Osteocyte (in vitro differentiated cells): Measurements from ENCODE around the gene EEF2K. TPM values are rescaled to one million over a fixed set of nuclear protein-coding genes. Genes with fewer than 3 reads are reported as not detected.
A peak's percentile ranks its signal among the peaks of the same experiment; 100 is the strongest.
"Not testable (repeated sequence)": the region's sequence is repeated elsewhere in the genome, so short reads cannot be mapped to it uniquely, and the experiment has no call there.

Experiments
- DNase-seq: peaks from one replicate; pipeline ENCODE4 v3.0.0; 2021; ENCODE audit warnings: mixed read lengths; ENCODE audit not compliant: unreplicated experiment; ENCODE audit errors: extremely low spot score
- H3K27ac Mint-ChIP-seq: one replicate; pipeline ENCODE4 v1.8.0; 2021; ENCODE audit warnings: mild to moderate bottlenecking, mixed read lengths; ENCODE audit not compliant: unreplicated experiment
- H3K27me3 Mint-ChIP-seq: one replicate; pipeline ENCODE4 v1.8.0; 2021; ENCODE audit warnings: mixed read lengths; ENCODE audit not compliant: unreplicated experiment
- H3K36me3 Mint-ChIP-seq: one replicate; pipeline ENCODE4 v1.8.0; 2021; ENCODE audit warnings: mixed read lengths; ENCODE audit not compliant: unreplicated experiment
- H3K4me1 Mint-ChIP-seq: one replicate; pipeline ENCODE4 v1.8.0; 2021; ENCODE audit warnings: mixed read lengths; ENCODE audit not compliant: unreplicated experiment
- H3K4me3 Mint-ChIP-seq: one replicate; pipeline ENCODE4 v1.8.0; 2021; ENCODE audit warnings: mild to moderate bottlenecking, moderate library complexity, mixed read lengths; ENCODE audit not compliant: unreplicated experiment
- H3K9me3 Mint-ChIP-seq: one replicate; pipeline ENCODE4 v1.8.0; 2021; ENCODE audit warnings: mixed read lengths; ENCODE audit not compliant: unreplicated experiment
- total RNA-seq: library from RNA; stranded (reverse); gene quantifications from 2 replicates; pipeline ENCODE4 v1.2.1, GENCODE V29; 2021
- TF ChIP-seq, protein P1 (sequence below): fragments of 200-600 bp; sonication (generic); IDR thresholded peaks from 2 replicates; pipeline ENCODE4 v1.5.0; 2021; ENCODE audit warnings: antibody characterized with exemption, mild to moderate bottlenecking, moderate library complexity

Gene EEF2K
- total RNA-seq, 1 donor from 2014 or later: 23.8 TPM

DNA sequence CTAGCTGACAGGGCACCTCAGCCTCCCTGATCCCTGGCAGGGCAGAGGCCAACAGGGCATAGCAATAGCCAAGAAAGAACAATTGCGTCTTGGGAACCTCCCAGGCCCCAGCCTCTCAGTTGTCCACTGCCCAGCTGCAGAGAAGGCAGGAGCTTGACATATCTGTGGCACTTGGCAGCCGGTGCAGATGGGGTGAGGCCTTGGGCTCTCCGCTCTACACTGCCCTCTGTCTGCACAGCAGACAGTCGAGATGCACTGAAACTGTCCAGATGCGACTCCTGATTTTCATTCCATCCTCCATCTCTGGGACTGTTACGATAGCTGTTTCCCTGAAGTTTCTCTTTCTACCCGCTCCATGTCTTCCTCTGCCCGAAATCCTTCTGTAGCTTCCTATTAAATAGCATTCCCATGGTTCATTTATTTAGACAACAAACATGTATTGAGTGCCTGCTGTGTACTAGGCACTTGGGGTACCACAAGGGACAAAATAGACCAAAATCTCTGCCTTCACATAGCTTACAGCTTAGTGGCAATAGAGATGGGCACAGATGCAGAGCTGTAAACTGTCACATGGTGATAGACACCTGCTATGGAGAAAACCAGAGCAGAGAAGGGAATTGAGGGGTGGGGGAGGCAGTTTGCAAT is 94.5 kb downstream of the EEF2K start:
- TF ChIP-seq, protein P1, sequence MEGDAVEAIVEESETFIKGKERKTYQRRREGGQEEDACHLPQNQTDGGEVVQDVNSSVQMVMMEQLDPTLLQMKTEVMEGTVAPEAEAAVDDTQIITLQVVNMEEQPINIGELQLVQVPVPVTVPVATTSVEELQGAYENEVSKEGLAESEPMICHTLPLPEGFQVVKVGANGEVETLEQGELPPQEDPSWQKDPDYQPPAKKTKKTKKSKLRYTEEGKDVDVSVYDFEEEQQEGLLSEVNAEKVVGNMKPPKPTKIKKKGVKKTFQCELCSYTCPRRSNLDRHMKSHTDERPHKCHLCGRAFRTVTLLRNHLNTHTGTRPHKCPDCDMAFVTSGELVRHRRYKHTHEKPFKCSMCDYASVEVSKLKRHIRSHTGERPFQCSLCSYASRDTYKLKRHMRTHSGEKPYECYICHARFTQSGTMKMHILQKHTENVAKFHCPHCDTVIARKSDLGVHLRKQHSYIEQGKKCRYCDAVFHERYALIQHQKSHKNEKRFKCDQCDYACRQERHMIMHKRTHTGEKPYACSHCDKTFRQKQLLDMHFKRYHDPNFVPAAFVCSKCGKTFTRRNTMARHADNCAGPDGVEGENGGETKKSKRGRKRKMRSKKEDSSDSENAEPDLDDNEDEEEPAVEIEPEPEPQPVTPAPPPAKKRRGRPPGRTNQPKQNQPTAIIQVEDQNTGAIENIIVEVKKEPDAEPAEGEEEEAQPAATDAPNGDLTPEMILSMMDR: peak; percentile 71
- peaks cover 14% of the 10 kb centered on the region for H3K36me3 Mint-ChIP-seq
- no peak for DNase-seq
- no peaks in the 10 kb centered on the region for H3K9me3 Mint-ChIP-seq
- peak overlapping the region; percentile 1 for H3K27ac Mint-ChIP-seq
- H3K4me3 Mint-ChIP-seq: no peak overlapping the region
- no peaks in the 10 kb centered on the region for H3K27me3 Mint-ChIP-seq
- peaks cover 18% of the 10 kb centered on the region for H3K4me1 Mint-ChIP-seq

GRCh38 chr16:22301423-22301822 is 95.3 kb downstream of the EEF2K start:
- H3K27me3 Mint-ChIP-seq, DNase-seq, H3K27ac Mint-ChIP-seq, H3K9me3 Mint-ChIP-seq, H3K4me3 Mint-ChIP-seq: not testable (repeated sequence)
- Mint-ChIP-seq H3K4me1 (peaks cover 16% of the 10 kb centered on the region), H3K36me3 (peaks cover 15% of the 10 kb centered on the region)

DNA sequence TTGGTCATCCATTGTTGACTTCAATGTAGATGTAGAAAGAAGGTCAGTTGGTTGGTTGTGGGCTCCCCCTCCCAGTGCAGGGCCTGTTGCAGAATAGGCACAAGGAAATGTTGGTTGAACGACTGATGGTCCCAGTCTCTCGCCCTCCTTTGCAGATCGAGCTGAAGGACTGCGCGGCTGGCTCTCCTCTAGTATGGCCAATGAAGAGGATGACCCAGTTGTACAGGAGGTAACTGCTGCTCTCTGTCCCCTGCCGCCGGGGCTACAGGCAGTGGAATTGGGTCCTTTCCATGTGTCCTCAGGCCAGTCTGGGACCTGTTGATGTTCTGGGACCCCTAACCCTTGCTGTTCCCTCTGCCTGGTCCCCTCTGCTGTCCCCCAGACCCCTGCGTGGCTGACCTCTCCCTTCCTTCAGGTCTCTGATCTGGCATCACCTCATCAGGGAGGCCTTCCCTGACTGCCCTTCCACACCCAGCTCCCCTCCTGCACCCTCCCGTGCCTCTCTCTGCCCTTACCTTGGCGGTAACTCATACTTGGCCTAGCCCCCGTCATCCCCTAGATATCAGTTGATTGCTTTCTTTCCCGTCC is 96.8 kb downstream of the EEF2K start:
- Mint-ChIP-seq H3K4me1 (peaks cover 16% of the 10 kb centered on the region), H3K27ac (no peak overlapping the region), H3K27me3 (no peaks in the 10 kb centered on the region), H3K36me3 (peaks cover 19% of the 10 kb centered on the region), H3K4me3 (no peak overlapping the region), H3K9me3 (no peaks in the 10 kb centered on the region)
- DNase-seq: no peak
- TF ChIP-seq, protein P1: no peak

- DNase-seq: no peak
- Mint-ChIP-seq H3K9me3 (no peaks in the 10 kb centered on the region), H3K4me3 (no peak overlapping the region), H3K4me1 (peaks cover 11% of the 10 kb centered on the region), H3K36me3 (peaks cover 23% of the 10 kb centered on the region), H3K27ac (no peak overlapping the region), H3K27me3 (no peaks in the 10 kb centered on the region)
- TF ChIP-seq, protein P1: no peak
These were observed 98.3 kb downstream of the EEF2K start for GRCh38 chr16:22304411-22304810.

DNA sequence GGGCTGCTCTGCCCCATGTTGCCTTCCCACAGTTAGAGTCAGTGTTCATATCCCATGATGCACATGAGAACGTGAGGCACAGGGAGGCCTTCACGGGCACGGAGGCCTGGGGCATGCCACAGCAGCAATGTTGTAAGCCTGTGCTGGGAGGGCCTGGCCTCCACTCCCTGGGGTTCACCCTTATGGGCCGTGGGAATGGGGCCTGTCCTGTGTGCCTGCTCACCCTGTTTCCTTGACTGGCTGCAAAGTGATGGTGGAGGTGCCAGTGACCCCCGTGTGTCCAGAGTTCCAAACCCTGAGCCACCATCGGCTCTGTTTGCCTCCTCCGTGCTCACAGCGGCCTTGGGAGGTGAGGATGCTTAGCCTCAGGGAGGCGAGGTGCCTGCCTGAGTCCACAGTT is 100.7 kb downstream of the EEF2K start:
- H3K4me3 Mint-ChIP-seq: no peak overlapping the region
- H3K27ac Mint-ChIP-seq: no peak overlapping the region
- TF ChIP-seq, protein P1: no peak
- peaks cover 23% of the 10 kb centered on the region for H3K36me3 Mint-ChIP-seq
- DNase-seq: no peak
- H3K4me1 Mint-ChIP-seq: peaks cover 1% of the 10 kb centered on the region
- no peaks in the 10 kb centered on the region for H3K27me3 Mint-ChIP-seq
- no peaks in the 10 kb centered on the region for H3K9me3 Mint-ChIP-seq
